OCI-LY7 (cell line): ENCODE data around the gene FFAR4.
"Not testable (repeated sequence)": the region's sequence is repeated elsewhere in the genome, so short reads cannot be mapped to it uniquely, and the experiment has no call there.

Experiments used
- EZH2phosphoT487 ChIP-seq: fragments of 200-600 bp; sonication (generic); IDR thresholded peaks from 2 replicates; pipeline ENCODE4 v1.6.1; 2018; ENCODE audit warnings: low read depth, borderline replicate concordance, mild to moderate bottlenecking, mixed run types, antibody characterized with exemption, low read length, moderate library complexity, mixed read lengths
- TF ChIP-seq, protein P1 (sequence below): fragments of 200-600 bp; sonication (generic); conservative IDR thresholded peaks from 2 replicates; pipeline ENCODE4 v1.5.1; 2014; ENCODE audit warnings: mild to moderate bottlenecking, antibody characterized with exemption, low read length, moderate library complexity, mixed read lengths

DNA sequence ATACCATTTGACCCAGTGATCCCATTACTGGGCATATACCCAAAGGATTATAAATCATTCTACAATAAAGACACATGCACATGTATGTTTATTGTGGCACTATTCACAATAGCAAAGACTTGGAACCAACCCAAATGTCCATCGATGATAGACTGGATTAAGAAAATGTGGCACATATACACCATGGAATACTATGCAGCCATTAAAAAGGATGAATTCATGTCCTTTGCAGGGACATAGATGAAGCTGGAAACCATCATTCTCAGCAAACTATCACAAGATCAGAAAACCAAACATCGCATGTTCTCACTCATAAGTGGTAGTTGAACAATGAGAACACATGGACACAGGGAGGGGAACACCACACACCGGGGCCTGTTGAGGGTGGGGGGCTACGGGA is 25.6 kb upstream of the FFAR4 start:
- TF ChIP-seq, protein P1, sequence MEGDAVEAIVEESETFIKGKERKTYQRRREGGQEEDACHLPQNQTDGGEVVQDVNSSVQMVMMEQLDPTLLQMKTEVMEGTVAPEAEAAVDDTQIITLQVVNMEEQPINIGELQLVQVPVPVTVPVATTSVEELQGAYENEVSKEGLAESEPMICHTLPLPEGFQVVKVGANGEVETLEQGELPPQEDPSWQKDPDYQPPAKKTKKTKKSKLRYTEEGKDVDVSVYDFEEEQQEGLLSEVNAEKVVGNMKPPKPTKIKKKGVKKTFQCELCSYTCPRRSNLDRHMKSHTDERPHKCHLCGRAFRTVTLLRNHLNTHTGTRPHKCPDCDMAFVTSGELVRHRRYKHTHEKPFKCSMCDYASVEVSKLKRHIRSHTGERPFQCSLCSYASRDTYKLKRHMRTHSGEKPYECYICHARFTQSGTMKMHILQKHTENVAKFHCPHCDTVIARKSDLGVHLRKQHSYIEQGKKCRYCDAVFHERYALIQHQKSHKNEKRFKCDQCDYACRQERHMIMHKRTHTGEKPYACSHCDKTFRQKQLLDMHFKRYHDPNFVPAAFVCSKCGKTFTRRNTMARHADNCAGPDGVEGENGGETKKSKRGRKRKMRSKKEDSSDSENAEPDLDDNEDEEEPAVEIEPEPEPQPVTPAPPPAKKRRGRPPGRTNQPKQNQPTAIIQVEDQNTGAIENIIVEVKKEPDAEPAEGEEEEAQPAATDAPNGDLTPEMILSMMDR, result not testable (repeated sequence)
- not testable (repeated sequence) for TF ChIP-seq EZH2phosphoT487
